Panc1 (cell line): ENCODE results near the gene SULT1C2. TPM values are rescaled to one million over a fixed set of nuclear protein-coding genes. Genes with fewer than 3 reads are reported as not detected.

Experiments
- ATAC-seq: fragments of 200-7000 bp; cut with Tn5 transposase; 2 replicates; pipeline ENCODE4 v1.9.1; 2020; ENCODE audit warnings: mild to moderate bottlenecking, moderate library complexity
- BruUV-seq: library from RNA; stranded (reverse); fragments of 400-500 nt; replicated peaks from 2 replicates; lab custom pipeline; 2021; lab: Mats Ljungman, UMichigan
- CTCF ChIA-PET: fragments of 300-600 bp; sonication (Branson Sonifier 250); formaldehyde crosslinking; loops from one replicate; lab custom pipeline; 2022; ENCODE audit warnings: antibody characterized with exemption; lab: Charles Lee
- POLR2A ChIA-PET: fragments of 300-600 bp; sonication (Branson Sonifier 250); formaldehyde crosslinking; loops from one replicate; lab custom pipeline; 2022; ENCODE audit warnings: antibody characterized with exemption; lab: Charles Lee
- DNase-seq: peaks from one replicate; pipeline ENCODE4 v3.0.0-alpha.2; 2010; ENCODE audit warnings: low read depth, low spot score
- H3K27ac ChIP-seq: 2 replicates; pipeline ENCODE4 v1.5.1; 2011; ENCODE audit warnings: mild to moderate bottlenecking, low read length, inconsistent platforms
- H3K27me3 ChIP-seq: fragments of 200-500 bp; sonication (Bioruptor generic); 2 replicates; pipeline ENCODE4 v1.6.0; 2014; ENCODE audit warnings: low read length, inconsistent platforms; ENCODE audit not compliant: control insufficient read depth, insufficient read depth
- H3K36me3 ChIP-seq: fragments of 200-500 bp; sonication (Bioruptor generic); 2 replicates; pipeline ENCODE4 v1.5.1; 2014; ENCODE audit warnings: inconsistent platforms, mild to moderate bottlenecking, low read length, moderate library complexity; ENCODE audit not compliant: control insufficient read depth, insufficient read depth
- H3K4me1 ChIP-seq: 2 replicates; pipeline ENCODE4 v1.5.1; 2011; ENCODE audit warnings: inconsistent platforms, mild to moderate bottlenecking, low read length, moderate library complexity; ENCODE audit not compliant: control insufficient read depth, insufficient read depth
- H3K4me3 ChIP-seq, 2 experiments: 2 replicates each; pipeline ENCODE4 v1.5.1; 2011 to 2012; ENCODE audit warnings: low read depth in 2 of 2, low read length in 2 of 2, mild to moderate bottlenecking in 2 of 2, inconsistent platforms in 1 of 2, moderate library complexity in 1 of 2
- H3K9me3 ChIP-seq: fragments of 200-500 bp; sonication (Bioruptor generic); 2 replicates; pipeline ENCODE4 v1.5.1; 2014; ENCODE audit warnings: low read depth, mild to moderate bottlenecking, inconsistent platforms, low read length, moderate library complexity; ENCODE audit not compliant: control insufficient read depth, insufficient read depth
- POLR2AphosphoS5 ChIP-seq: IDR thresholded peaks from 2 replicates; pipeline ENCODE4 v1.6.1; 2012; ENCODE audit warnings: mild to moderate bottlenecking, low read depth, low read length, moderate library complexity
- SIN3A ChIP-seq: IDR thresholded peaks from 2 replicates; pipeline ENCODE4 v1.6.1; 2012; ENCODE audit warnings: low read depth, mild to moderate bottlenecking, low read length, moderate library complexity, borderline replicate concordance; ENCODE audit not compliant: insufficient read depth
- TCF7L2 ChIP-seq: IDR thresholded peaks from 2 replicates; pipeline ENCODE4 v1.6.1; 2011; ENCODE audit warnings: mild to moderate bottlenecking, low read depth, low read length, inconsistent platforms
- in situ Hi-C: cut with HindIII; loops from 2 replicates; pipeline ENCODE4 v1.10.0; 2016; ENCODE audit warnings: low sequenced_read_pairs, low pct_unique_long_range_greater_than_20kb
- intact Hi-C: fragments of 100-400 bp; cut with micrococcal nuclease; formaldehyde crosslinking; loops from one replicate; pipeline ENCODE4 v1.10.0; 2022; ENCODE audit not compliant: unreplicated experiment
- total RNA-seq: library from RNA; stranded (reverse); gene quantifications from one replicate; pipeline ENCODE4 v1.2.1, GENCODE V29; 2021; ENCODE audit not compliant: unreplicated experiment
- TF ChIP-seq, protein P1 (sequence below), 2 experiments: IDR thresholded peaks; 2 replicates each; pipeline ENCODE4 v1.6.1; 2011 to 2012; ENCODE audit warnings: low read depth in 2 of 2, control low read depth in 1 of 2, low read length in 1 of 2, mild to moderate bottlenecking in 1 of 2, moderate library complexity in 1 of 2; ENCODE audit not compliant: insufficient read depth in 1 of 2
- TF ChIP-seq, protein P2 (sequence below): fragments of 450-650 bp; IDR thresholded peaks from 2 replicates; pipeline ENCODE4 v1.5.1; 2017; ENCODE audit warnings: mild to moderate bottlenecking

SULT1C2 gene
- total RNA-seq, 1 experiment from 2014 or later, result 0.31 TPM

DNA sequence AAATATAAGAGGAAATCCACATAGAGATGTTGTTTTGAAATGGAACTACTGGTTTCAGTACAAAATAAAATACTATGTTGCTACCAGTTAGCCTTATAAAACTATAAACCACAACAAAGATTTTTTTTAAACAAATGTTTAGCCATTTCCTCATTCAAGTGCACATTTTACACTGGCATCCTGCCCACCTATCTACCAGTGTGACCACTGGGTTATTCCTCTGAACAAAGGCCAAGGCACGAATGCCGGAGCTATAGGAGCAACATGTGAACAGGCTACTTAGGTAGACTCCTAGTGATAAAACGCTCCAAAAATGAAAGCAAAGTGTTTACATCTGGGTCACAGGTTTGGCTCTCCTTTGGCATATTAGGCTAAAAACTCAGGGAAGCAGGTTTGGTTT lies 57.3 kb downstream of the SULT1C2 start:
- H3K27me3 ChIP-seq, result peaks cover 2% of the 10 kb centered on the region; the same call in 1 of the 2 replicates
- in situ Hi-C loops (no loop called here), intact Hi-C loops (no loop called here)
- H3K36me3 ChIP-seq, result no peaks in the 10 kb centered on the region; the same call in 1 of the 2 replicates
- DNase-seq (no peak), ATAC-seq (no peak)
- H3K4me3 ChIP-seq, result no peak overlapping the region
- no peaks in the 10 kb centered on the region for H3K9me3 ChIP-seq
- no peak overlapping the region for H3K27ac ChIP-seq
- H3K4me1 ChIP-seq, result no peaks in the 10 kb centered on the region
- no TSS peak for BruUV-seq
- ChIA-PET CTCF (no interaction called here), POLR2A (no interaction called here)
- TF ChIP-seq TCF7L2 (no peak), SIN3A (no peak), POLR2AphosphoS5 (no peak)
- TF ChIP-seq, protein P1, sequence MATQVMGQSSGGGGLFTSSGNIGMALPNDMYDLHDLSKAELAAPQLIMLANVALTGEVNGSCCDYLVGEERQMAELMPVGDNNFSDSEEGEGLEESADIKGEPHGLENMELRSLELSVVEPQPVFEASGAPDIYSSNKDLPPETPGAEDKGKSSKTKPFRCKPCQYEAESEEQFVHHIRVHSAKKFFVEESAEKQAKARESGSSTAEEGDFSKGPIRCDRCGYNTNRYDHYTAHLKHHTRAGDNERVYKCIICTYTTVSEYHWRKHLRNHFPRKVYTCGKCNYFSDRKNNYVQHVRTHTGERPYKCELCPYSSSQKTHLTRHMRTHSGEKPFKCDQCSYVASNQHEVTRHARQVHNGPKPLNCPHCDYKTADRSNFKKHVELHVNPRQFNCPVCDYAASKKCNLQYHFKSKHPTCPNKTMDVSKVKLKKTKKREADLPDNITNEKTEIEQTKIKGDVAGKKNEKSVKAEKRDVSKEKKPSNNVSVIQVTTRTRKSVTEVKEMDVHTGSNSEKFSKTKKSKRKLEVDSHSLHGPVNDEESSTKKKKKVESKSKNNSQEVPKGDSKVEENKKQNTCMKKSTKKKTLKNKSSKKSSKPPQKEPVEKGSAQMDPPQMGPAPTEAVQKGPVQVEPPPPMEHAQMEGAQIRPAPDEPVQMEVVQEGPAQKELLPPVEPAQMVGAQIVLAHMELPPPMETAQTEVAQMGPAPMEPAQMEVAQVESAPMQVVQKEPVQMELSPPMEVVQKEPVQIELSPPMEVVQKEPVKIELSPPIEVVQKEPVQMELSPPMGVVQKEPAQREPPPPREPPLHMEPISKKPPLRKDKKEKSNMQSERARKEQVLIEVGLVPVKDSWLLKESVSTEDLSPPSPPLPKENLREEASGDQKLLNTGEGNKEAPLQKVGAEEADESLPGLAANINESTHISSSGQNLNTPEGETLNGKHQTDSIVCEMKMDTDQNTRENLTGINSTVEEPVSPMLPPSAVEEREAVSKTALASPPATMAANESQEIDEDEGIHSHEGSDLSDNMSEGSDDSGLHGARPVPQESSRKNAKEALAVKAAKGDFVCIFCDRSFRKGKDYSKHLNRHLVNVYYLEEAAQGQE (IDR thresholded peaks at IDR 0.05; ENCODE audit: insufficient read depth in 1 of 2, low read depth in 2 of 2, low read length in 1 of 2), result no peak
- TF ChIP-seq, protein P2, sequence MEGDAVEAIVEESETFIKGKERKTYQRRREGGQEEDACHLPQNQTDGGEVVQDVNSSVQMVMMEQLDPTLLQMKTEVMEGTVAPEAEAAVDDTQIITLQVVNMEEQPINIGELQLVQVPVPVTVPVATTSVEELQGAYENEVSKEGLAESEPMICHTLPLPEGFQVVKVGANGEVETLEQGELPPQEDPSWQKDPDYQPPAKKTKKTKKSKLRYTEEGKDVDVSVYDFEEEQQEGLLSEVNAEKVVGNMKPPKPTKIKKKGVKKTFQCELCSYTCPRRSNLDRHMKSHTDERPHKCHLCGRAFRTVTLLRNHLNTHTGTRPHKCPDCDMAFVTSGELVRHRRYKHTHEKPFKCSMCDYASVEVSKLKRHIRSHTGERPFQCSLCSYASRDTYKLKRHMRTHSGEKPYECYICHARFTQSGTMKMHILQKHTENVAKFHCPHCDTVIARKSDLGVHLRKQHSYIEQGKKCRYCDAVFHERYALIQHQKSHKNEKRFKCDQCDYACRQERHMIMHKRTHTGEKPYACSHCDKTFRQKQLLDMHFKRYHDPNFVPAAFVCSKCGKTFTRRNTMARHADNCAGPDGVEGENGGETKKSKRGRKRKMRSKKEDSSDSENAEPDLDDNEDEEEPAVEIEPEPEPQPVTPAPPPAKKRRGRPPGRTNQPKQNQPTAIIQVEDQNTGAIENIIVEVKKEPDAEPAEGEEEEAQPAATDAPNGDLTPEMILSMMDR, result no peak

DNA sequence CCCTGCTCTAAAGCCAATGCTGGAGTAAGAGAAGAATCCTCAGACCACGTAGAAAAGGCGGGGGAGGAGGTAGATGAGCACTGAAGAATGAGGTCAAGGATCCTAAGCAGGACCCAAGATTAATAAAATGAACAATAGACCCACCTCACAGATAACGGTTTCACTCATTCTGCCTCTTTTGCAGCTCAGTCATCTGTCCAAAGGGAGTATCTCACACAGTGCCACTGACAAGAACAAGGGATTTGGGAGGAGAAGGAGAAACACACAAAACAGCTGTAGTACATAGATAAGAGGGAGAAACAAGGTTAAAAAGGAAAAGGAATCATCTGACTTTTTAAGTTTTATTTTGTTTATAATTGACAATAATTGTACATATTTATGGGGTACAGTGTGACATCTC lies 58.1 kb downstream of the SULT1C2 start:
- no peak for TF ChIP-seq SIN3A
- ChIA-PET CTCF (no interaction called here), POLR2A (no interaction called here)
- DNase-seq, result no peak
- Histone ChIP-seq H3K36me3 (no peaks in the 10 kb centered on the region; the same call in 1 of the 2 replicates), H3K9me3 (no peaks in the 10 kb centered on the region), H3K4me3 (no peak overlapping the region), H3K4me1 (no peaks in the 10 kb centered on the region), H3K27me3 (peaks cover 2% of the 10 kb centered on the region; the same call in 1 of the 2 replicates), H3K27ac (no peak overlapping the region)
- intact Hi-C loops (no loop called here), in situ Hi-C loops (no loop called here)
- no TSS peak for BruUV-seq
- no peak for ATAC-seq

DNA sequence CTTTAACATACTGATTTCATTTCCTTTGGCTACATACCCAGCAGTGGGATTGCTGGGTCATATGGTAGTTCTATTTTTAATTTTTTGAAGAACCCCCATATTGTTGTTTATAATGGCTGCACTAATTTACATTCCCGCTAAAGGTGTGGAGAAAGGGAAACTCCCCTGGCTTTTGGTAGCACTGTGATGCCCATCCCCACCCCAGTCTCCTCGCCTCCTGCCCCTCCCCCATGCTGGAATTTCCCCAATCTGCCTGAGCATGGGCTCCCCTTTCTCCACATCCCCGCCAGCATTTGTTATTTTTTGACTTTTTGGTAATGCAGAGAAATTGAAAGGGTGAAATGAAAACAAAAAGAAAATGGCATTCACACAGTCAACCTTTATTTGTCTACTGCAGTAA lies 59.1 kb downstream of the SULT1C2 start:
- no peak overlapping the region for H3K27ac ChIP-seq
- no peaks in the 10 kb centered on the region for H3K4me1 ChIP-seq
- POLR2A ChIA-PET, result no interaction called here
- CTCF ChIA-PET, result no interaction called here
- intact Hi-C loops (no loop called here), in situ Hi-C loops (no loop called here)
- ATAC-seq, result no peak
- H3K9me3 ChIP-seq, result no peaks in the 10 kb centered on the region
- BruUV-seq, result no TSS peak
- no peak for DNase-seq
- H3K4me3 ChIP-seq, result no peak overlapping the region
- H3K36me3 ChIP-seq, result no peaks in the 10 kb centered on the region; the same call in 1 of the 2 replicates
- TF ChIP-seq POLR2AphosphoS5 (no peak), SIN3A (no peak), TCF7L2 (no peak)
- TF ChIP-seq, protein P2, result no peak
- no peaks in the 10 kb centered on the region for H3K27me3 ChIP-seq
